K562 (cell line): ENCODE data around the gene REX1BD. TPM values are rescaled to one million over a fixed set of nuclear protein-coding genes. Genes with fewer than 3 reads are reported as not detected.

Experiments
- EGR1 ChIP-seq: fragments of 450-650 bp; conservative IDR thresholded peaks from 2 replicates; pipeline ENCODE4 v1.6.1; 2017; ENCODE audit warnings: mild to moderate bottlenecking
- EP400 ChIP-seq: fragments of 450-650 bp; IDR thresholded peaks from 2 replicates; pipeline ENCODE4 v1.6.1; 2017; ENCODE audit warnings: antibody characterized with exemption, mild to moderate bottlenecking, moderate library complexity
- ETV6 ChIP-seq, 3 experiments: fragments of 150-350 bp in 1 of 3; sonication (generic) in 1 of 3; formaldehyde crosslinking in 1 of 3; IDR thresholded peaks; 2 replicates each; pipeline versions ENCODE4 v1.6.1 to v1.8.0; 2014 to 2022; ENCODE audit warnings: borderline replicate concordance in 2 of 3, low read depth in 2 of 3, antibody characterized with exemption in 1 of 3, low read length in 1 of 3, mild to moderate bottlenecking in 1 of 3, missing genetic modification reagents in 1 of 3
- KLF1 ChIP-seq: fragments of 450-650 bp; IDR thresholded peaks from 2 replicates; pipeline ENCODE4 v1.6.1; 2016; ENCODE audit warnings: missing genetic modification characterization, missing compliant biosample characterization
- MECOM ChIP-seq: fragments of 250-450 bp; sonication (Bioruptor Pico); IDR thresholded peaks from 2 replicates; pipeline ENCODE4 v1.8.0; 2022; ENCODE audit warnings: inconsistent platforms
- MXI1 ChIP-seq: IDR thresholded peaks from 2 replicates; pipeline ENCODE4 v1.6.1; 2011; ENCODE audit warnings: low read depth, mild to moderate bottlenecking, improper control_type of control experiment, low read length
- NONO ChIP-seq, 2 experiments: fragments of 200-400 bp in 1 of 2; fragments of 450-650 bp in 1 of 2; formaldehyde crosslinking in 1 of 2; IDR thresholded peaks; 2 replicates each; pipeline ENCODE4 v1.6.1; 2017; ENCODE audit warnings: low read depth in 2 of 2, mild to moderate bottlenecking in 2 of 2, moderate library complexity in 2 of 2, low read length in 1 of 2
- NR4A1 ChIP-seq, 2 experiments: fragments of 250-450 bp in 1 of 2; fragments of 450-650 bp in 1 of 2; sonication (Bioruptor Pico) in 1 of 2; IDR thresholded peaks; 2 replicates each; pipeline versions ENCODE4 v1.4.0 to v1.6.1; 2016 to 2020; ENCODE audit warnings: mild to moderate bottlenecking in 2 of 2, missing compliant biosample characterization in 1 of 2, missing genetic modification characterization in 1 of 2, moderate library complexity in 1 of 2
- PTRF ChIP-seq: fragments of 450-650 bp; IDR thresholded peaks from 2 replicates; pipeline ENCODE4 v1.6.1; 2016; ENCODE audit warnings: mild to moderate bottlenecking, missing genetic modification characterization, missing compliant biosample characterization
- RERE ChIP-seq: sonication (generic); formaldehyde crosslinking; IDR thresholded peaks from 2 replicates; pipeline ENCODE4 v1.8.0; 2023; ENCODE audit warnings: missing genetic modification reagents, mild to moderate bottlenecking, borderline replicate concordance
- SMAD2 ChIP-seq: fragments of 150-350 bp; IDR thresholded peaks from 2 replicates; pipeline ENCODE4 v1.6.1; 2014; ENCODE audit warnings: low read depth, mild to moderate bottlenecking, low read length
- TFAM ChIP-seq: fragments of 250-450 bp; sonication (Bioruptor Pico); conservative IDR thresholded peaks from 2 replicates; pipeline ENCODE4 v1.5.0; 2021; ENCODE audit warnings: mild to moderate bottlenecking, moderate library complexity
- U2AF2 ChIP-seq: fragments of 200-400 bp; formaldehyde crosslinking; optimal IDR thresholded peaks from 2 replicates; pipeline ENCODE3; 2017; ENCODE audit warnings: low read depth, mild to moderate bottlenecking, low read length
- polyA plus RNA-seq, 8 experiments: library from polyadenylated mRNA; depleted of rRNA in 4 of 8; stranded (reverse) in 5 of 8; unstranded in 3 of 8; fragments of >200 nt; fragmentation: Nextera tagmentation in 2 of 8; fragmentation: Illumina TruSeq in 1 of 8; extraction: Ambion mirVana in 2 of 8; extraction: Trizol in 1 of 8; gene quantifications; 2 replicates each; pipeline versions ENCODE4 v1.2.1 to v1.2.3, GENCODE V29; 2011 to 2014; ENCODE audit warnings: inconsistent platforms in 1 of 8, missing spikeins in 1 of 8
- total RNA-seq, 7 experiments: library from RNA; depleted of rRNA in 6 of 7; stranded (reverse); fragments of >200 nt in 6 of 7; fragmentation: Illumina TruSeq in 2 of 7; extraction: Trizol in 2 of 7; gene quantifications; 2 replicates each; pipeline versions ENCODE4 v1.2.1 to v1.2.3, GENCODE V29; 2011 to 2021; ENCODE audit warnings: low replicate concordance in 1 of 7
- TF ChIP-seq, protein P1 (sequence below): sonication (generic); formaldehyde crosslinking; IDR thresholded peaks from 2 replicates; pipeline ENCODE4 v1.8.1; 2023; ENCODE audit warnings: mild to moderate bottlenecking, missing genetic modification reagents
- TF ChIP-seq, protein P2 (sequence below): fragments of 450-650 bp; formaldehyde crosslinking; IDR thresholded peaks from 2 replicates; pipeline ENCODE4 v1.4.0; 2020; ENCODE audit warnings: mild to moderate bottlenecking

REX1BD gene
- total and polyA plus RNA-seq, 9 of the 15 experiments (the other 6 are each of a cell fraction or from before 2014, with no cell fraction given) = 1.9 to 136 (median 13.8) TPM

GRCh38 chr19:18589380-18590272, 1.0 kb downstream of the REX1BD start (continued):
- TF ChIP-seq EP400 (peak; percentile 79), MXI1 (peak; percentile 64), SMAD2 (no peak), PTRF (no peak), KLF1 (tag) (peak; percentile 45; the same call in 1 of the 2 replicates), NONO (IDR thresholded peaks at IDR 0.05; ENCODE audit: low read depth in 2 of 2, low read length in 1 of 2) (no peak), NR4A1 (CRISPR knock-in tag; IDR thresholded peaks at IDR 0.05) (no peak), NR4A1 (tag; IDR thresholded peaks at IDR 0.05) (peak; percentile 71; the same call in 1 of the 2 replicates), EGR1 (no peak), MECOM (CRISPR knock-in tag) (no peak), U2AF2 (no peak), ETV6 (IDR thresholded peaks at IDR 0.05; ENCODE audit: borderline replicate concordance in 1 of 2, low read depth in 2 of 2, low read length in 1 of 2) (peak in 1 of 2 experiments; percentile 20; a peak in 1 of 4 replicates), ETV6 (CRISPR knock-in tag; IDR thresholded peaks at IDR 0.05; ENCODE audit: borderline replicate concordance) (no peak), TFAM (CRISPR knock-in tag) (no peak), RERE (CRISPR knock-in tag) (no peak)
- TF ChIP-seq, protein P1, sequence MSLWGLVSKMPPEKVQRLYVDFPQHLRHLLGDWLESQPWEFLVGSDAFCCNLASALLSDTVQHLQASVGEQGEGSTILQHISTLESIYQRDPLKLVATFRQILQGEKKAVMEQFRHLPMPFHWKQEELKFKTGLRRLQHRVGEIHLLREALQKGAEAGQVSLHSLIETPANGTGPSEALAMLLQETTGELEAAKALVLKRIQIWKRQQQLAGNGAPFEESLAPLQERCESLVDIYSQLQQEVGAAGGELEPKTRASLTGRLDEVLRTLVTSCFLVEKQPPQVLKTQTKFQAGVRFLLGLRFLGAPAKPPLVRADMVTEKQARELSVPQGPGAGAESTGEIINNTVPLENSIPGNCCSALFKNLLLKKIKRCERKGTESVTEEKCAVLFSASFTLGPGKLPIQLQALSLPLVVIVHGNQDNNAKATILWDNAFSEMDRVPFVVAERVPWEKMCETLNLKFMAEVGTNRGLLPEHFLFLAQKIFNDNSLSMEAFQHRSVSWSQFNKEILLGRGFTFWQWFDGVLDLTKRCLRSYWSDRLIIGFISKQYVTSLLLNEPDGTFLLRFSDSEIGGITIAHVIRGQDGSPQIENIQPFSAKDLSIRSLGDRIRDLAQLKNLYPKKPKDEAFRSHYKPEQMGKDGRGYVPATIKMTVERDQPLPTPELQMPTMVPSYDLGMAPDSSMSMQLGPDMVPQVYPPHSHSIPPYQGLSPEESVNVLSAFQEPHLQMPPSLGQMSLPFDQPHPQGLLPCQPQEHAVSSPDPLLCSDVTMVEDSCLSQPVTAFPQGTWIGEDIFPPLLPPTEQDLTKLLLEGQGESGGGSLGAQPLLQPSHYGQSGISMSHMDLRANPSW (CRISPR knock-in tag) = 0 out of 2 replicates have a peak, but pooled peaks have one; percentile 73
- TF ChIP-seq, protein P2, sequence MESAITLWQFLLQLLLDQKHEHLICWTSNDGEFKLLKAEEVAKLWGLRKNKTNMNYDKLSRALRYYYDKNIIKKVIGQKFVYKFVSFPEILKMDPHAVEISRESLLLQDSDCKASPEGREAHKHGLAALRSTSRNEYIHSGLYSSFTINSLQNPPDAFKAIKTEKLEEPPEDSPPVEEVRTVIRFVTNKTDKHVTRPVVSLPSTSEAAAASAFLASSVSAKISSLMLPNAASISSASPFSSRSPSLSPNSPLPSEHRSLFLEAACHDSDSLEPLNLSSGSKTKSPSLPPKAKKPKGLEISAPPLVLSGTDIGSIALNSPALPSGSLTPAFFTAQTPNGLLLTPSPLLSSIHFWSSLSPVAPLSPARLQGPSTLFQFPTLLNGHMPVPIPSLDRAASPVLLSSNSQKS (CRISPR knock-in tag) = no peak
